GM10847 (cell line): ENCODE measurements around the gene ANAPC5.
A peak's percentile ranks its signal among the peaks of the same experiment; 100 is the strongest.

Source experiments
- POLR2A ChIP-seq: IDR thresholded peaks from 2 replicates; pipeline ENCODE4 v1.6.1; 2011; ENCODE audit not compliant: insufficient read length; ENCODE audit errors: extremely low read depth

ANAPC5 gene

GRCh38 chr12:121351820-121352681 lies at the start of gene ANAPC5:
ANAPC5 (minus strand) TSS chr12:121352411; CDS start chr12:121352340, 71 bp downstream.
- TF ChIP-seq POLR2A, result peak; percentile 90

- no peak for TF ChIP-seq POLR2A
Observed at GRCh38 chr12:121400332-121401139, 48.3 kb upstream of the ANAPC5 start.

GRCh38 chr12:121399391-121400331 lies 47.5 kb upstream of the ANAPC5 start, which contains the start of gene RNF34:
RNF34 (plus strand) TSS chr12:121400118; CDS start chr12:121400213, 95 bp downstream.
- TF ChIP-seq POLR2A, result peak; percentile 98

GRCh38 chr12:121398355-121398754 lies 46.1 kb upstream of the ANAPC5 start:
- no peak for TF ChIP-seq POLR2A

- TF ChIP-seq POLR2A, result no peak
Observed at GRCh38 chr12:121397521-121397920, 45.3 kb upstream of the ANAPC5 start.

- no peak for TF ChIP-seq POLR2A
Observed at GRCh38 chr12:121392325-121392716, 40.1 kb upstream of the ANAPC5 start.

- no peak for TF ChIP-seq POLR2A
Observed at GRCh38 chr12:121391619-121392324, 39.6 kb upstream of the ANAPC5 start.

GRCh38 chr12:121390856-121391255 lies 38.6 kb upstream of the ANAPC5 start:
- TF ChIP-seq POLR2A, result no peak

- no peak for TF ChIP-seq POLR2A
Observed at GRCh38 chr12:121388421-121388981, 36.3 kb upstream of the ANAPC5 start.

GRCh38 chr12:121383601-121384021 lies 31.4 kb upstream of the ANAPC5 start:
- no peak for TF ChIP-seq POLR2A

- no peak for TF ChIP-seq POLR2A
Observed at GRCh38 chr12:121379945-121380344, 27.7 kb upstream of the ANAPC5 start.

GRCh38 chr12:121378736-121379135 lies 26.5 kb upstream of the ANAPC5 start:
- no peak for TF ChIP-seq POLR2A

GRCh38 chr12:121376754-121377697 lies 24.8 kb upstream of the ANAPC5 start:
- no peak for TF ChIP-seq POLR2A
